Prostate gland (tissue), 2 donors: Measurements from ENCODE around the gene ST6GALNAC3.

Source experiments
- POLR2A ChIP-seq: fragments of 450-650 bp; IDR thresholded peaks from one replicate; pipeline ENCODE4 v1.6.1; 2016; ENCODE audit warnings: antibody characterized with exemption, mild to moderate bottlenecking
- TF ChIP-seq, protein P1 (sequence below), 4 experiments: fragments of 200-600 bp in 2 of 4; fragments of 450-650 bp in 2 of 4; sonication (generic) in 2 of 4; IDR thresholded peaks; 1 replicate in 3 of 4; 2 replicates in 1 of 4; pipeline ENCODE4 v1.5.1; 2016 to 2019; ENCODE audit warnings: antibody characterized with exemption in 4 of 4, mild to moderate bottlenecking in 2 of 4, moderate library complexity in 2 of 4

DNA sequence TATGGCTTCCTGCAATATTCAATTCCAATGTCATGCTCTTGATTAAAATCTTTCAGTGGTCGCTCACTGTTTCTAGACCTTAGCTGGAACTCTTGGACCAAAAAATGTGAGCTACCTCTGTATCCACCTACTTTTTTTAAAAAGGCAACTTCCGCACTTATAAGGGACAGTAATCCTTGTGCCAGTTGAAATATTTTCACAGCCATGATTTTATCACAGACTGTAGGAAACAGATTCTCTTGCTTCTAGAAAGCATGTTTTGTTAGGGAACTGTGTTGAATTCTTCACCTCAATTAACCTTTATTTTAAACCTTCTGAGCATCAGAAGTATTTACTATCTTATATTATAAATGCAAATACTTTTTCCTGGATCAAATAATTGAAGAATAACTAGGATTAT is 496.7 kb downstream of the ST6GALNAC3 start:
- TF ChIP-seq, protein P1, sequence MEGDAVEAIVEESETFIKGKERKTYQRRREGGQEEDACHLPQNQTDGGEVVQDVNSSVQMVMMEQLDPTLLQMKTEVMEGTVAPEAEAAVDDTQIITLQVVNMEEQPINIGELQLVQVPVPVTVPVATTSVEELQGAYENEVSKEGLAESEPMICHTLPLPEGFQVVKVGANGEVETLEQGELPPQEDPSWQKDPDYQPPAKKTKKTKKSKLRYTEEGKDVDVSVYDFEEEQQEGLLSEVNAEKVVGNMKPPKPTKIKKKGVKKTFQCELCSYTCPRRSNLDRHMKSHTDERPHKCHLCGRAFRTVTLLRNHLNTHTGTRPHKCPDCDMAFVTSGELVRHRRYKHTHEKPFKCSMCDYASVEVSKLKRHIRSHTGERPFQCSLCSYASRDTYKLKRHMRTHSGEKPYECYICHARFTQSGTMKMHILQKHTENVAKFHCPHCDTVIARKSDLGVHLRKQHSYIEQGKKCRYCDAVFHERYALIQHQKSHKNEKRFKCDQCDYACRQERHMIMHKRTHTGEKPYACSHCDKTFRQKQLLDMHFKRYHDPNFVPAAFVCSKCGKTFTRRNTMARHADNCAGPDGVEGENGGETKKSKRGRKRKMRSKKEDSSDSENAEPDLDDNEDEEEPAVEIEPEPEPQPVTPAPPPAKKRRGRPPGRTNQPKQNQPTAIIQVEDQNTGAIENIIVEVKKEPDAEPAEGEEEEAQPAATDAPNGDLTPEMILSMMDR (IDR thresholded peaks at IDR 0.05), result no peak
- no peak for TF ChIP-seq POLR2A
